SK-N-MC (cell line): ENCODE results near the gene HSPB9.

Source experiments
- EZH2 ChIP-seq: fragments of 200-600 bp; sonication (generic); IDR thresholded peaks from one replicate; pipeline ENCODE4 v1.6.1; 2017; ENCODE audit warnings: antibody characterized with exemption
- POLR2AphosphoS5 ChIP-seq: IDR thresholded peaks from 2 replicates; pipeline ENCODE4 v1.6.1; 2012; ENCODE audit warnings: mild to moderate bottlenecking, low read depth, low read length, borderline replicate concordance

DNA sequence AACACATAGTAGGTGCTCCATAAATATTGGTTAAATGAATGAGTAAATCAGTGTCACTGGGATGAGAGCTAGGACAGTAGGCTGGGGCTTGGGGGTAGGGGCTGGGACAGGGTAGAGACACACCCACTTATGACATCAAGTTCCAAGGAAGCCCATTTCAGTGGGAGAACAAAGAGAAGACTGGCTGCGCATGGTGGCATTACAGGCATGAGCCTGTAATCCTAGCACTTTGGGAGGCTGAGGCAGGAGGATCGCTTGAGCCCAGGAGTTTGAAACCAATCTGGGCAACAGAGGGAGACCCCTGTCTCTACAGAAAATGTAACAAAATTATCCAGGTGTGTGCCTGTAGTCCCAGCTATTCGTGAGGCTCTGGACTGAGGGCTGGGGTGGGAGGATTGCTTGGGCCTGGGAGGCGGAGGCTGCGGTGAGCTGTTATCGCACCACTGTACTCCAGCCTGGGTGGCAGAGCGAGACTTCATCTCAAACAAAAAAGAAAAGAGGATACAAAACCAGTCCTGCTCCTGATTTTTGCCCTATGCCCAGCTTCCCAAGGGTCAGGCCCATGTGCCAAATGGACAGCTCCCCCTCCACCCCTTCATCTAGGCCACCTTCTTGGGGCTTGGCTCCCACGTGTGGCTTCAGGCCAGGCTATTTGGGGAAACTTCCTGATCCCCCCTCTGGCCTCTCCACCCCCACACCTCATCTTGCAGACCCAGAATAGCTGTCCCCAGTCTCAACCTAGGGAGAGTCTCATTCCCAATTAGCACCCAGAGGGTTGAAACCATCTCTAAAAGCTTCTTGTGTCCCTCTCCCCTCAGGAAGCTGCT is 31.4 kb upstream of the HSPB9 start:
- no peak for TF ChIP-seq POLR2AphosphoS5
- no peak for TF ChIP-seq EZH2
